SK-N-MC (cell line): ENCODE data around the gene KBTBD3.

Source experiments
- EZH2 ChIP-seq: fragments of 200-600 bp; sonication (generic); IDR thresholded peaks from one replicate; pipeline ENCODE4 v1.6.1; 2017; ENCODE audit warnings: antibody characterized with exemption
- POLR2AphosphoS5 ChIP-seq: IDR thresholded peaks from 2 replicates; pipeline ENCODE4 v1.6.1; 2012; ENCODE audit warnings: mild to moderate bottlenecking, low read depth, low read length, borderline replicate concordance

DNA sequence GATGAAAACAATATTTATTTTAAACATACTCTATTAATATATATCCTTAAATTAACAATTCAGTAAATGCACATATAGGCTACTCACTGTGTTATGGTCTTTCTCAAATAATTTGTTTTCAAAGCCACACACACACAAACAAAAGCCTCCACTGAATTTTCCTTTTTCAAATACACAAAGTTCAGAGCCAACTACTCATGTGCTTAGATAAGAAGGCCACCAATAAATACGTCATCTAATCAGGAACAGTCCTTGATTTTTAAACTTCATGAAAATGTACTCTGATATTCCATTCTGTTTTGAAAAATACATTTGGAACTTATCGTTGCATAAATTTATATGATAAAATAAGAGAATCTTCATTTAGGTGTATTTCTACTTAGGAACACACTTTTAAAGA is 26.0 kb downstream of the KBTBD3 start:
- TF ChIP-seq EZH2 (no peak), POLR2AphosphoS5 (no peak)
